ENCODE measurements around the gene C19orf47.

DNA sequence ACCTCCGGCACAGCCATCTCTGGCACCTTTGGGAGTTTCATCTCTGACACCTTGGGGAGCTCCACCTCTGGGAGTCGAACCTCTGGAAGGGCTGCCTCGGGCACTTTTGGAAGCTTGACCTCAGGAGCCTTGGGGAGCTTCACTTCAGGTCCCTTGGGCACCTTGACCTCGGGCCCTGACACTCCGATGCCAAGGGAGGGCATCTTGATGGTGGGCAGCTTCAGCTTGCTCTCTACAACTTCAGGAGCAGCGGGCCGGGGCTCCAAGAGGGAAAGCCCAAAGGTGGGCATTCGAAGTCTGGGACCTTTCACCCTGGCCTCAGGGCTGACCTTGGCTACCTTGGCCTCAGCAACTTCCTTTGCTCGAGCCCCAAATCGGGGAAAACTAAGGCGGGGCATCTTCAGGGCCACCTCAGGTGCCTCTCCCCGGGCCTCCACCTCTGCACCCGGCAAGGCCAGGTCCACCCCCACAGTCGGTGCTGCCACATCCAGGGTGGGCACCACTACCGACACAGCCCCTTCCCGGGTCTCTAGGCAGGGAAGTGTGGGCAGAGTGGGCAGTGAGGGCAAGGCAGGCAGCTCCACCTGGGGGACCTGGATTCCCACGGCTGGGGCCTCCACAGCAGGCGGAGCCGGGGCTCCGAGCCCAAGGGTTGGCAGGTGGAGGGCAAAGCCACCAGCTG lies 48.8 kb upstream of the C19orf47 start:
- TF ChIP-seq, protein P1, sequence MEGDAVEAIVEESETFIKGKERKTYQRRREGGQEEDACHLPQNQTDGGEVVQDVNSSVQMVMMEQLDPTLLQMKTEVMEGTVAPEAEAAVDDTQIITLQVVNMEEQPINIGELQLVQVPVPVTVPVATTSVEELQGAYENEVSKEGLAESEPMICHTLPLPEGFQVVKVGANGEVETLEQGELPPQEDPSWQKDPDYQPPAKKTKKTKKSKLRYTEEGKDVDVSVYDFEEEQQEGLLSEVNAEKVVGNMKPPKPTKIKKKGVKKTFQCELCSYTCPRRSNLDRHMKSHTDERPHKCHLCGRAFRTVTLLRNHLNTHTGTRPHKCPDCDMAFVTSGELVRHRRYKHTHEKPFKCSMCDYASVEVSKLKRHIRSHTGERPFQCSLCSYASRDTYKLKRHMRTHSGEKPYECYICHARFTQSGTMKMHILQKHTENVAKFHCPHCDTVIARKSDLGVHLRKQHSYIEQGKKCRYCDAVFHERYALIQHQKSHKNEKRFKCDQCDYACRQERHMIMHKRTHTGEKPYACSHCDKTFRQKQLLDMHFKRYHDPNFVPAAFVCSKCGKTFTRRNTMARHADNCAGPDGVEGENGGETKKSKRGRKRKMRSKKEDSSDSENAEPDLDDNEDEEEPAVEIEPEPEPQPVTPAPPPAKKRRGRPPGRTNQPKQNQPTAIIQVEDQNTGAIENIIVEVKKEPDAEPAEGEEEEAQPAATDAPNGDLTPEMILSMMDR (IDR thresholded peaks at IDR 0.05) = no peak
- TF ChIP-seq POLR2A (IDR thresholded peaks at IDR 0.05) = no peak
